Smooth muscle cell (in vitro differentiated cells): ENCODE results near the gene HIVEP2. TPM values are rescaled to one million over a fixed set of nuclear protein-coding genes. Genes with fewer than 3 reads are reported as not detected.

Experiments
- DNase-seq: peaks from one replicate; lab custom pipeline; 2025; ENCODE audit not compliant: unreplicated experiment; lab: John Stamatoyannopoulos, UW
- H2AFZ ChIP-seq: fragments of 200-600 bp; sonication (generic); 2 replicates; pipeline ENCODE4 v1.6.0; 2016; ENCODE audit warnings: antibody characterized with exemption, low read depth, mild to moderate bottlenecking
- H3F3A ChIP-seq: fragments of 200-600 bp; sonication (generic); 2 replicates; pipeline ENCODE4 v1.6.0; 2017; ENCODE audit warnings: antibody characterized with exemption, low read depth
- H3K27ac ChIP-seq: fragments of 200-600 bp; sonication (generic); 2 replicates; pipeline ENCODE4 v1.5.1; 2016; ENCODE audit warnings: low read depth, mild to moderate bottlenecking
- H3K27me3 ChIP-seq: fragments of 200-600 bp; sonication (generic); 2 replicates; pipeline ENCODE4 v1.6.1; 2016; ENCODE audit warnings: low read depth, mild to moderate bottlenecking
- H3K36me3 ChIP-seq: fragments of 200-600 bp; sonication (generic); 2 replicates; pipeline ENCODE4 v1.5.1; 2016; ENCODE audit warnings: low read depth
- H3K4me1 ChIP-seq: fragments of 200-600 bp; sonication (generic); 2 replicates; pipeline ENCODE4 v1.5.1; 2016; ENCODE audit warnings: low read depth
- H3K4me2 ChIP-seq: fragments of 200-600 bp; sonication (generic); 2 replicates; pipeline ENCODE4 v1.6.0; 2016; ENCODE audit warnings: mild to moderate bottlenecking
- H3K4me3 ChIP-seq: fragments of 200-600 bp; sonication (generic); 2 replicates; pipeline ENCODE4 v1.5.1; 2016; ENCODE audit warnings: mild to moderate bottlenecking
- H3K79me2 ChIP-seq: fragments of 200-600 bp; sonication (generic); 2 replicates; pipeline ENCODE4 v1.6.0; 2016; ENCODE audit warnings: low read depth, mild to moderate bottlenecking
- H3K9ac ChIP-seq: fragments of 200-600 bp; sonication (generic); 2 replicates; pipeline ENCODE4 v1.6.0; 2016; ENCODE audit warnings: low read depth
- H3K9me3 ChIP-seq: fragments of 200-600 bp; sonication (generic); replicated peaks from 2 replicates; pipeline ENCODE4 v1.5.1; 2016; ENCODE audit warnings: low read depth
- H4K20me1 ChIP-seq: fragments of 200-600 bp; sonication (generic); 2 replicates; pipeline ENCODE4 v1.6.0; 2016; ENCODE audit warnings: low read depth
- CTCF ChIP-seq: fragments of 200-600 bp; sonication (generic); IDR thresholded peaks from 2 replicates; pipeline ENCODE4 v1.5.1; 2017; ENCODE audit warnings: borderline replicate concordance, mild to moderate bottlenecking, antibody characterized with exemption; ENCODE audit not compliant: insufficient read depth, poor library complexity, severe bottlenecking
- WGBS: methylation state at CpG from one replicate; pipeline ENCODE4 v1.1.7; 2016; ENCODE audit warnings: low lambda C conversion rate; 5-methylcytosine and 5-hydroxymethylcytosine counted together
- polyA plus RNA-seq: library from polyadenylated mRNA; unstranded; fragments of >200 nt; fragmentation: Nextera tagmentation; extraction: Ambion mirVana; gene quantifications from 2 replicates; pipeline ENCODE4 v1.2.1, GENCODE V29; 2016
- total RNA-seq: library from RNA; depleted of rRNA; stranded (reverse); fragments of >200 nt; gene quantifications from 2 replicates; pipeline ENCODE4 v1.2.3, GENCODE V29; 2014

Gene HIVEP2
- total and polyA plus RNA-seq, 2 experiments from 2014 or later, result 3.2 to 12.5 TPM

- Histone ChIP-seq H3K27me3 (no peaks in the 10 kb centered on the region), H3K79me2 (no peaks in the 10 kb centered on the region), H2AFZ (no peak overlapping the region), H3K4me3 (no peak overlapping the region), H3F3A (no peaks in the 10 kb centered on the region), H3K9me3 (no peaks in the 10 kb centered on the region), H3K9ac (no peak overlapping the region), H3K36me3 (no peaks in the 10 kb centered on the region), H3K4me2 (no peak overlapping the region), H3K27ac (no peak overlapping the region), H4K20me1 (no peaks in the 10 kb centered on the region), H3K4me1 (no peaks in the 10 kb centered on the region)
- TF ChIP-seq CTCF, result peak; percentile 34
- 93% methylated on average over 2 of the region's 2 CpGs for WGBS
- DNase-seq, result no peak
Observed at GRCh38 chr6:142746524-142746923, 198.5 kb downstream of the HIVEP2 start.

- no peaks in the 10 kb centered on the region for H3K9me3 ChIP-seq
- H3K4me3 ChIP-seq, result no peak overlapping the region
- no peaks in the 10 kb centered on the region for H3K36me3 ChIP-seq
- no peak overlapping the region for H3K27ac ChIP-seq
- no peaks in the 10 kb centered on the region for H3K27me3 ChIP-seq
- H3K79me2 ChIP-seq, result no peaks in the 10 kb centered on the region
- DNase-seq, result no peak
- WGBS, result 76% methylated on average over 2 of the region's 2 CpGs
- H3F3A ChIP-seq, result no peaks in the 10 kb centered on the region
- H3K9ac ChIP-seq, result no peak overlapping the region
- no peak overlapping the region for H2AFZ ChIP-seq
- TF ChIP-seq CTCF, result no peak
- no peak overlapping the region for H3K4me2 ChIP-seq
- no peaks in the 10 kb centered on the region for H4K20me1 ChIP-seq
- H3K4me1 ChIP-seq, result no peaks in the 10 kb centered on the region
Observed at GRCh38 chr6:142744836-142745235, 200.1 kb downstream of the HIVEP2 start.

GRCh38 chr6:142740449-142740848, 204.5 kb downstream of the HIVEP2 start:
- H3K27ac ChIP-seq, result no peak overlapping the region
- no peak for TF ChIP-seq CTCF
- DNase-seq, result no peak

GRCh38 chr6:142738731-142739130, 206.2 kb downstream of the HIVEP2 start:
- Histone ChIP-seq H3K4me2 (no peak overlapping the region), H3K9me3 (no peaks in the 10 kb centered on the region), H3K4me3 (no peak overlapping the region), H3K9ac (no peak overlapping the region), H3K79me2 (no peaks in the 10 kb centered on the region), H3K36me3 (no peaks in the 10 kb centered on the region), H3K27ac (no peak overlapping the region), H2AFZ (no peak overlapping the region), H3K4me1 (no peaks in the 10 kb centered on the region), H4K20me1 (no peaks in the 10 kb centered on the region), H3F3A (no peaks in the 10 kb centered on the region), H3K27me3 (no peaks in the 10 kb centered on the region)
- 63% methylated on average over 2 of the region's 2 CpGs for WGBS
- no peak for DNase-seq
- no peak for TF ChIP-seq CTCF

More at GRCh38 chr6:142740449-142740848, 204.5 kb downstream of the HIVEP2 start:
- H3K36me3 ChIP-seq, result no peaks in the 10 kb centered on the region
- H4K20me1 ChIP-seq, result no peaks in the 10 kb centered on the region
- no peak overlapping the region for H3K4me3 ChIP-seq
- H3K27me3 ChIP-seq, result no peaks in the 10 kb centered on the region
- H3K9ac ChIP-seq, result no peak overlapping the region
- H3K79me2 ChIP-seq, result no peaks in the 10 kb centered on the region
- no peaks in the 10 kb centered on the region for H3K9me3 ChIP-seq
- WGBS, result 92% methylated on average over 4 of the region's 4 CpGs
- H3K4me2 ChIP-seq, result no peak overlapping the region
- H3K4me1 ChIP-seq, result no peaks in the 10 kb centered on the region
- H3F3A ChIP-seq, result no peaks in the 10 kb centered on the region
- no peak overlapping the region for H2AFZ ChIP-seq
